Thymus (tissue), 11 donors: ENCODE data around the gene SNRK. TPM values are rescaled to one million over a fixed set of nuclear protein-coding genes. Genes with fewer than 3 reads are reported as not detected.

Experiments used
- DNase-seq, 9 donors: peaks; one replicate each; pipeline ENCODE4 v3.0.0-alpha.2; 2013; ENCODE audit warnings: low spot score in 9 of 9, low read depth in 6 of 9, missing footprints in 1 of 9
- H3K27ac ChIP-seq, 2 donors: one replicate each; pipeline ENCODE4 v1.5.1; 2013; ENCODE audit warnings: control low read depth in 1 of 2, low read depth in 1 of 2, low read length in 1 of 2, mild to moderate bottlenecking in 1 of 2, moderate library complexity in 1 of 2
- H3K27me3 ChIP-seq, 2 donors: one replicate each; pipeline ENCODE4 v1.5.1; 2013; ENCODE audit warnings: low read length in 1 of 2; ENCODE audit not compliant: control insufficient read depth in 2 of 2, insufficient read depth in 1 of 2
- H3K36me3 ChIP-seq, 2 donors: one replicate each; pipeline ENCODE4 v1.5.1; 2013; ENCODE audit warnings: low read length in 1 of 2, mild to moderate bottlenecking in 1 of 2, moderate library complexity in 1 of 2; ENCODE audit not compliant: control insufficient read depth in 2 of 2, insufficient read depth in 2 of 2
- H3K4me1 ChIP-seq, 2 donors: one replicate each; pipeline ENCODE4 v1.5.1; 2013; ENCODE audit warnings: low read length in 2 of 2; ENCODE audit not compliant: control insufficient read depth in 2 of 2, insufficient read depth in 2 of 2
- H3K4me3 ChIP-seq, 2 donors: one replicate each; pipeline ENCODE4 v1.5.1; 2013; ENCODE audit warnings: low read length in 2 of 2, control low read depth in 1 of 2, mild to moderate bottlenecking in 1 of 2
- H3K9me3 ChIP-seq, 2 donors: one replicate each; pipeline ENCODE4 v1.5.1; 2013; ENCODE audit warnings: low read length in 1 of 2, mild to moderate bottlenecking in 1 of 2; ENCODE audit not compliant: control insufficient read depth in 2 of 2, insufficient read depth in 1 of 2
- WGBS: extraction: QIAGEN DNeasy Blood & Tissue Kit; methylation state at CpG from one replicate; pipeline ENCODE4 v1.1.7; 2013; 5-methylcytosine and 5-hydroxymethylcytosine counted together
- polyA plus RNA-seq: library from polyadenylated mRNA; stranded (reverse); fragments of 200-250 nt; gene quantifications from one replicate; pipeline ENCODE4 v1.2.3, GENCODE V29; 2013
- total RNA-seq: library from RNA; stranded (reverse); fragments of 120-200 nt; gene quantifications from one replicate; pipeline ENCODE4 v1.2.4, GENCODE V29; 2013
- donor health status: healthy.

The SNRK gene
- total and polyA plus RNA-seq, 2 donors = 33.6 to 48.3 TPM

GRCh38 chr3:43259626-43260025 is 26.7 kb upstream of the SNRK start:
- WGBS = 94% methylated on average over 2 of the region's 2 CpGs

GRCh38 chr3:43260412-43260811 is 25.9 kb upstream of the SNRK start:
- DNase-seq = no peak
- Histone ChIP-seq H3K9me3 (no peaks in the 10 kb centered on the region), H3K27me3 (no peaks in the 10 kb centered on the region), H3K27ac (no peak overlapping the region), H3K4me1 (peaks cover 0 to 9% of the 10 kb centered on the region in 2 donors), H3K4me3 (no peak overlapping the region), H3K36me3 (no peaks in the 10 kb centered on the region)
- 98% methylated on average over 1 of the region's 1 CpG for WGBS

More at GRCh38 chr3:43259626-43260025, 26.7 kb upstream of the SNRK start:
- H3K36me3 ChIP-seq = no peaks in the 10 kb centered on the region
- H3K27me3 ChIP-seq = no peaks in the 10 kb centered on the region
- H3K4me3 ChIP-seq = no peak overlapping the region
- no peak for DNase-seq
- H3K27ac ChIP-seq = no peak overlapping the region
- H3K9me3 ChIP-seq = no peaks in the 10 kb centered on the region
- peaks cover 0 to 9% of the 10 kb centered on the region in 2 donors for H3K4me1 ChIP-seq

GRCh38 chr3:43262194-43262593 is 24.1 kb upstream of the SNRK start:
- no peak for DNase-seq
- 95% methylated on average over 4 of the region's 4 CpGs for WGBS
- no peak overlapping the region for H3K27ac ChIP-seq
- H3K36me3 ChIP-seq = no peaks in the 10 kb centered on the region
- peaks cover 0 to 5% of the 10 kb centered on the region in 2 donors for H3K4me1 ChIP-seq
- H3K9me3 ChIP-seq = no peaks in the 10 kb centered on the region
- H3K4me3 ChIP-seq = no peak overlapping the region
- no peaks in the 10 kb centered on the region for H3K27me3 ChIP-seq

- no peaks in the 10 kb centered on the region for H3K27me3 ChIP-seq
- WGBS = 66% methylated on average over 3 of the region's 3 CpGs
- H3K4me1 ChIP-seq = no peaks in the 10 kb centered on the region
- no peaks in the 10 kb centered on the region for H3K9me3 ChIP-seq
- no peak overlapping the region for H3K27ac ChIP-seq
- H3K36me3 ChIP-seq = no peaks in the 10 kb centered on the region
- no peak overlapping the region for H3K4me3 ChIP-seq
- DNase-seq = no peak
These were observed 19.9 kb upstream of the SNRK start for GRCh38 chr3:43266451-43266850.

GRCh38 chr3:43266995-43267394 is 19.3 kb upstream of the SNRK start:
- 95% methylated on average over 1 of the region's 1 CpG for WGBS

GRCh38 chr3:43268636-43269035 is 17.7 kb upstream of the SNRK start:
- Histone ChIP-seq H3K36me3 (no peaks in the 10 kb centered on the region), H3K4me3 (no peak overlapping the region), H3K27ac (no peak overlapping the region), H3K9me3 (no peaks in the 10 kb centered on the region), H3K4me1 (no peaks in the 10 kb centered on the region), H3K27me3 (no peaks in the 10 kb centered on the region)
- DNase-seq = no peak
- 96% methylated on average over 1 of the region's 1 CpG for WGBS

More at GRCh38 chr3:43266995-43267394, 19.3 kb upstream of the SNRK start:
- Histone ChIP-seq H3K27ac (no peak overlapping the region), H3K9me3 (no peaks in the 10 kb centered on the region), H3K36me3 (no peaks in the 10 kb centered on the region), H3K4me3 (no peak overlapping the region), H3K27me3 (no peaks in the 10 kb centered on the region), H3K4me1 (no peaks in the 10 kb centered on the region)
- DNase-seq = no peak

GRCh38 chr3:43270078-43270477 is 16.3 kb upstream of the SNRK start:
- Histone ChIP-seq H3K4me3 (no peak overlapping the region), H3K4me1 (no peaks in the 10 kb centered on the region), H3K36me3 (no peaks in the 10 kb centered on the region), H3K9me3 (no peaks in the 10 kb centered on the region), H3K27me3 (no peaks in the 10 kb centered on the region), H3K27ac (no peak overlapping the region)
- DNase-seq = no peak
- 97% methylated on average over 2 of the region's 2 CpGs for WGBS

GRCh38 chr3:43273416-43273815 is 12.9 kb upstream of the SNRK start:
- DNase-seq = no peak
- Histone ChIP-seq H3K36me3 (no peaks in the 10 kb centered on the region), H3K9me3 (no peaks in the 10 kb centered on the region), H3K27me3 (no peaks in the 10 kb centered on the region), H3K4me1 (no peaks in the 10 kb centered on the region), H3K4me3 (no peak overlapping the region), H3K27ac (no peak overlapping the region)
- 99% methylated on average over 2 of the region's 2 CpGs for WGBS

- DNase-seq = no peak
- H3K9me3 ChIP-seq = no peaks in the 10 kb centered on the region
- no peaks in the 10 kb centered on the region for H3K4me1 ChIP-seq
- no peak overlapping the region for H3K27ac ChIP-seq
- no peaks in the 10 kb centered on the region for H3K27me3 ChIP-seq
- no peaks in the 10 kb centered on the region for H3K36me3 ChIP-seq
- no peak overlapping the region for H3K4me3 ChIP-seq
These were observed 7.3 kb upstream of the SNRK start for GRCh38 chr3:43279082-43279481.

- Histone ChIP-seq H3K36me3 (no peaks in the 10 kb centered on the region), H3K9me3 (no peaks in the 10 kb centered on the region), H3K4me3 (no peak overlapping the region), H3K4me1 (no peaks in the 10 kb centered on the region), H3K27me3 (no peaks in the 10 kb centered on the region), H3K27ac (no peak overlapping the region)
- no peak for DNase-seq
- WGBS = 97% methylated on average over 5 of the region's 5 CpGs
These were observed 6.8 kb upstream of the SNRK start for GRCh38 chr3:43279532-43279931.
